Hematopoietic multipotent progenitor cell treated with erythropoietin and hydrocortisone succinate and interleukin-3 and kit ligand, for 8 days (in vitro differentiated cells): ENCODE measurements around the gene ARPC4.
"Not testable (repeated sequence)": the region's sequence is repeated elsewhere in the genome, so short reads cannot be mapped to it uniquely, and the experiment has no call there.

Experiments
- DNase-seq: peaks from one replicate; pipeline ENCODE4 v3.0.0-alpha.2; 2015

Gene ARPC4

DNA sequence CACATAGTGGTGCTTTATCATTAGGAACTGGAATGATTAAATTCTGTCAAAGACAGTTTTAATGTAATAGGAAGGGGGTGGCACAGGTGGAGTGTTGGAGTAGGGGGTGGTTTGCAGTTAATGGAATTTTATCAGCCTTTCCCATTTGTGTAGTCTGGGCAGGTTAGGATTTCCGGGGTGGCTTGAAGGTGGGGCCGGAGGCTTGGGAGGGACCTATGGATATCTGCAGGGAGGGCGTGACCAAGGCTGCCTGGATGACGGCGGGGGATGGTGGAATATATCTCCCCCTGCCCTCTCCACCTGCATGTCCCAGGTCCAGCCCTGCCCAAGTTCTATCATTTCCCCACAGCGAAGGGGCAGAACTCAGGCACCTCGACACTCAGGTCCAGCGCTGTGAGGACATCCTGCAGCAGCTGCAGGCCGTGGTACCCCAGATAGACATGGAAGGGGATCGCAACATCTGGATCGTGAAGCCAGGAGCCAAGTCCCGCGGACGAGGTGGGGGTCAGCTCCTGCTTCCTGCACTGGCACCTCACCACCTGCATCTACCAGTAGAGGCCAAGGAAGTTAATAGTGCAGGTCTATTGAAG is 32.7 kb downstream of the ARPC4 start:
- no peak for DNase-seq

DNA sequence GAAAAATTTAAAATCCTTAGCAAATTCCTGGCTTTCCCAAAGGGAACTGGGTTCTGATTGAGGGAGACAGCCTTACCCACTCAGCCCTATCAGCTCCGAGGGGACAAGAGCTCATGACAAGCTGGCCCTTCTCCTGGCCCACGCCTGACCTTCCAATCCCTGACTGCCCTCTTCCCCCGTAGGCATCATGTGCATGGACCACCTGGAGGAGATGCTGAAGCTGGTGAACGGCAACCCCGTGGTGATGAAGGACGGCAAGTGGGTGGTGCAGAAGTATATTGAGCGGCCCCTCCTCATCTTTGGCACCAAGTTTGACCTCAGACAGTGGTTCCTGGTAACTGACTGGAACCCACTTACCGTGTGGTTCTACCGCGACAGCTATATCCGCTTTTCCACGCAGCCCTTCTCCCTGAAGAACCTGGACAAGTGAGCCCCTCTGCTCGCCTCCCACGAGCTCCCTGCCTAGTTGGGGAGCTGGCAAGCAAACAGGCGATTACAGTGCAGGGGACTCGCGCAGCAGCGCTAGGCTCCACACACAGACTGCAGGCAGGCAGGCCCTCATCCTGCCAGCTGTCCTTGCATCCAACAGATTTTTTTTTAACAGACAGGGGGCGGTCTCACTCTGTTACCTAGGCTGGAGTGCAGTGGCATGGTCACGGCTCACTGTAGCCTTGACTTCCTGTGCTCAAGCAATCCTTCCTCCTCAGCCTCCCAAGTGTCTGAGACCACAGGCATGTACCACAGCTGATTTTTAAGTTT is 34.1 kb downstream of the ARPC4 start:
- DNase-seq, result peak; percentile 62

DNA sequence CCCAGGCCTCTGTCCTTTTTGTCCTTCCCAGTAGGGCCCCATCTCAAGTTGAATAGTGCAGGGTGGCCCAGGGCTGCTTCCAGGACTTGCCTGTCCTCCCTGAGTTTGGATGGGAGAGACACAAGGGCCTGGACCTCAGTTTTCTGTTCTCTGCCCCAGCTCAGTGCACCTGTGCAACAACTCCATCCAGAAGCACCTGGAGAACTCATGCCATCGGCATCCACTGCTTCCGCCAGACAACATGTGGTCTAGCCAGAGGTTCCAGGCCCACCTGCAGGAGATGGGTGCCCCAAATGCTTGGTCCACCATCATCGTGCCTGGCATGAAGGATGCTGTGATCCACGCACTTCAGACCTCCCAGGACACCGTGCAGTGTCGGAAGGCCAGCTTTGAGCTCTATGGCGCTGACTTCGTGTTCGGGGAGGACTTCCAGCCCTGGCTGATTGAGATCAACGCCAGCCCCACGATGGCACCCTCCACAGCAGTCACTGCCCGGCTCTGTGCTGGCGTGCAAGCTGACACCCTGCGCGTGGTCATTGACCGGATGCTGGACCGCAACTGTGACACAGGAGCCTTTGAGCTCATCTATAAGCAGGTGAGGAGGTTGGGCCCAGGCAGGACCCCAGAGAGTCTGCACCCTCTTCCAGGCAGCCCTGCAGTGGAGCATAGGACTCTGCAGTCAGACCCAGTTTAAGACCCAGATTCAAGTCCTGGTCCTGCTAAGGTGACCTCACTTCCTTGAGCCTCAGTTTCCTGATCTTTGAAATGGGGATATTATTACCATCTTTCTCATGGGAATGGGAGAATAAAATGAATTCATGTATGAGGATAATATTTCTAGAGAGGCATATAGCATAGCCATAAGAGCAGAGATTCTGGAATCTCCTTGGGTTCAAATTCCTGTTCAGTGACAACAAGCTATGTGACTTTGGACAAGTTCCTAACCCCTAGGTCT is 36.2 kb downstream of the ARPC4 start:
- no peak for DNase-seq

DNA sequence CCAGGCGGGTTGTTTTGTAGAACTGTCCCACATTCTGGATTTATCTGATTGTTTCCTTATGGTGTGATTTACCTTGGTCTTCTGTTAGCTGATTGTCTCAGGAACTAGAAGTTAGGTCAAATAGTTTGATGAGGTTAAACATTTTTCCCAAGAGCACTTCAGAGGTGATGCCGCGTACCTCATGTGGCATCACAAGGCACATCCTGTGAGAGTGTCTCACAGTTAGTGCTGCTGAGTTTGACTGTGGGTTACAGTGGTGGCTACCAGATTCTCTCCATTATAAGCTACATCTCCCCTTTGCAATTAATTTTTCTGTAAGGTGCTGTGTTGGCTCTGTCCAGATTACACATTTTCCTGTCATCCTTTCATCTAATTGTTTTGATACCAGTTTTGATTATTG is 38.4 kb downstream of the ARPC4 start:
- DNase-seq, result no peak

DNA sequence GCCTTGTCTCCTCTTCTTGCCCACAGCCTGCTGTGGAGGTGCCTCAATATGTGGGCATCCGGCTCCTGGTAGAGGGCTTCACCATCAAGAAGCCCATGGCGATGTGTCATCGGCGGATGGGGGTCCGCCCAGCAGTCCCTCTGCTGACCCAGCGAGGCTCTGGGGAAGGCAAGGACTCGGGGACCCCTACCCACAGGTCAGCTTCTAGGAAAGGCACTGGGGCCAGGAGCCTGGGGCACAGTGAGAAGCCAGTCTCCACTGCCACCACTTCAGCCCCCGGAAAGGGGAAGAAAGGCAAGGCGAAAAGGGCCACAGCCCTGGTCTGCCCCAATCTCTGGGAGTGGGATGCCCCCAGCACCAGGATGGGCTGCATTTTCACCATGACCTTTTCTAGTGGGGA is 40.2 kb downstream of the ARPC4 start:
- no peak for DNase-seq

DNA sequence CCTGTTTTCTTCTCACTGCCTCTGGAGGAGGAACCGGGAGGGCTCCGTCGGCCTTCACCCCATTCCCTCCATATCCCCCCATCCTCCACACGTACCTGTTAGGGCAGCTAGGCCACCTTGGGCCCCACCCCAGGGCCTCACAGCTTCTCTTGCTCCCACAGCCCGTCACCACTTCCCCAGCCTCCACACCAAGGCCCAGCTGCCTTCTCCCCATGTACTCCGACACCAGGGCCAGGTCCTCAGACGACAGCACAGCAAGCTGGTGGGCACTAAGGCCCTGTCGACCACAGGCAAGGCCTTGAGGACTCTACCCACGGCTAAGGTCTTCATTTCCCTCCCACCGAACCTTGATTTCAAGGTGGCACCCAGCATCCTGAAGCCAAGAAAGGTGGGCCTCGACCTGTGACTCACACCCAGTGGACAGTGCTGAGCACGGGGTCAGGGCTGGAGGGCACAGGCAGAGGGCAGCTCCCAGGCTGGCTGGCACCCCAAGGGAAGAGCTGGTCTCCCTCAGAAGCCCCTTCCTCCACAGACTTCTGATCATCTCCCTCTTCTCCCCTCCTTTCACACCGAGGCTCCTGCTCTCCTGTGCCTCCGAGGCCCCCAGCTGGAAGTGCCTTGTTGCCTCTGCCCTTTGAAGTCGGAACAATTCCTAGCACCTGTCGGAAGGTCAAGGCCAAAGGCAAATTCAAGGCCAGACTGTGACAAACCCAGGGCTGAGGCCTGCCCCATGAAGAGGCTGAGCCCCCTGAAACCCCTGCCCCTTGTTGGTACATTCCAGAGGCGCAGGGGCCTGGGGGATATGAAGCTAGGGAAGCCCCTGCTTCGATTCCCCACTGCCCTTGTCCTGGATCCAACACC is 41.9 kb downstream of the ARPC4 start:
- no peak for DNase-seq

DNA sequence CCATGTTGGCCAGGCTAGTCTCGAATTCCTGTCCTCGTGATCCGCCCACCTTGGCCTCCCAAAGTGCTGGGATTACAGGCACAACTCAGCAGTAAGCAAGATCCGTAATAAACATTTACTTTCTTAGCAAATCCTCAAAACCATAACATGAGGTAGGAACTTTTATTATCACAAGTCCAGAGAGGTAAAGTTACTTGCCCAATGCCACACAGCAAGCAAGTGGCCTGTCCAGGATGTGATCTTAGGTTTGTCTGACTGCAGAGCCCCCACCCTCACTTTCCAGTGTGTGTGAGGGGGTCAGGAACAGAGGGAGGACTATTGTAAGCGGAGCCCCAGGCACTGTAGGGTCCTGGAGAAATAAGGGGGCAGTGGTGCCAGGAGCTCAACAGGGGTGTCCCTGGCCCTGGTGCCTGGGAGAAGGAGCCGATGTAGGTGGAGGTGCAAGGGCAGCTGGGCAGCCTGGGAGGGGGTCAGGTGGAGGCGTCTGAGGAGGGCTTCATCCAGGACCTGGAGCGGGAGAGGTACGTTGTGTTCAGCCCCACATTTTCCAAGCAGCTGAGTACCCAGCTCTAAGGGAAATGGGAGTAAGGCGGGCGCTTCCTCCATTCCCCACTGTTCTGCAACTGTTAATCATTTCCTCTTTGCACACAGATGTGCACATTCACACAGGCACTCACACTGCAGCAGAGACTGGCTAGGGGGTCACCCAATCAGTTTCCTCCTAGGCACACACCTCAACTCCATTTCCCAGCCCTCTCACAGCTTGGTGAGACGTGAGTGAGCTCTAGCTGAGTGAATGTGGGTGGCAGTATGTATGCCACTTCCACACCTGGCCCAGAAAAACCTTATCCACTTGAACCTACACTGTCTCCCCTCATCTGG is 45.1 kb downstream of the ARPC4 start:
- DNase-seq, result no peak

DNA sequence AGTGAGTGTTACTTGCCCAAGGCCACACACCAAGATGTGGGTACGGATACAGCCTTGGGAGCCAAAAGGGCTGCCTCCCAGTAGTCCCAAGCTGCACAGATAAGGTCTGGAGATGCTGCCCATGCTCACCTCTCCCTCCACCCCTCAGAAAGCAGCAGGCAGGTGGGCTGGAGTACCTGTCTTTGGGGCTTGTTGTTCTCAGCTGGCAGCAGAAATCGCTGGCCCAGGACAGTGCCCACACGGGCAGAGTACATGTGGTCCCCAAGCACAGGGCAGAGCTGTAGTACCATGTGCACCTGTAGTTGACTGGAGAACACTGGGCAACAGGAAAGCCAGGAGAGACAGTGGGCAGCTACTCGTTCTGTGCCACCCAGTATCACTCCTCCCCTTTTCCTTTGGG is 46.0 kb downstream of the ARPC4 start:
- no peak for DNase-seq

DNA sequence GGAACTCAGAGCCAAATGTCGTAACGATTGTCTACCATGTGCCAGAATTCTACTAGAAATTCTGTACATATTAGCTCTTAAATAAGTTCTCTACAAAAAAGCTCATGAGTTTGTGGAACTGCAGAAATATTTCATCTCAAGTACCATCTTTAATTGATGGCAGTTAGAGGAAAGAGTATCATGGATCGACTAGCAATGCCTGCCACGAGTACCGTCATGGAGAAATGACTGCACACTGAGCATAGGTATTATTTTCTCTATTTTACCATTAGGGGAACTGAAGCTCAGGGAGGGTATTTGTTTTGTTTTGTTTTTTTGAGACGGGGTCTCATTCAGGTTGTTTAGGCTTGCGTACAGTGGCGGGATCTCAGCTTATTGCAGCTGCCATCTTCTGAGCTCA is 48.1 kb downstream of the ARPC4 start:
- no peak for DNase-seq

DNA sequence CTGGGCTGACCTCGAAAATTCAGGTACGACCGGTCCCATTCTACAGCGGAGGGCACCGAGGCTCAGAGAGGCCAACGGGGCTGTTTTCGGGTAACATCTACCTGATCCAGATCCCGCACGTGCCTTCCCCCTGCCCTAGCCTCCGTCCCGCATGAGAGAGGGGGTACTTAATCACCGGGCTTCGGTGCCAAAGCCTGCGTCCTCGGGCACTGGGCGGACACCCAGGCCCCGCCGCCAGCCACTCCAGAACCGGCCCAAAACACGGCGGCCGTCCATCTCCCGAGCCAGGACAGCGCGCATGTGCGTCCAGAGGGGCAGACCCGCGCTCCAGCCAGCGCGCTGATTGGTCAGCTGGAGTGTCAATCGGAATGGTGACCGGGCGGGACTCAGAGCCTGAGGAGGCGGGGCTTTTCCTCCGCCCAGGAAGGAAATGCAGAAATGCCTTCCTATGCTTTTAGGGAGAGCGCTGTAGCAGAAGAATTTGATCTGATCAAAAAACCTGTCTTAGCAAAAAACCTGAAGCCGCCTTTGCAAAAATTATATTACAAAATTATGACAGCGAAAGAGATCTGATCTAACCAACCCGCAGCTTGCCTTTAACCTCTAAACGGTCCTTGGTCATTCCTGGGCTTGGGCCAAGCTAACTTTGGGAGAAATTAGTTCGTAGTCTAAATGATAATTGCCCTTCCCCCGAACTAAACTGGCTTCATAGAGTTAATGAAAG is 51.0 kb downstream of the ARPC4 start, which contains the start of gene RPUSD3:
Gene RPUSD3, minus strand, starts transcription at position 294 of the 724 bp plus-strand sequence. Its CDS starts 18 bp downstream, at position 276.
- DNase-seq, result peak; percentile 95

DNA sequence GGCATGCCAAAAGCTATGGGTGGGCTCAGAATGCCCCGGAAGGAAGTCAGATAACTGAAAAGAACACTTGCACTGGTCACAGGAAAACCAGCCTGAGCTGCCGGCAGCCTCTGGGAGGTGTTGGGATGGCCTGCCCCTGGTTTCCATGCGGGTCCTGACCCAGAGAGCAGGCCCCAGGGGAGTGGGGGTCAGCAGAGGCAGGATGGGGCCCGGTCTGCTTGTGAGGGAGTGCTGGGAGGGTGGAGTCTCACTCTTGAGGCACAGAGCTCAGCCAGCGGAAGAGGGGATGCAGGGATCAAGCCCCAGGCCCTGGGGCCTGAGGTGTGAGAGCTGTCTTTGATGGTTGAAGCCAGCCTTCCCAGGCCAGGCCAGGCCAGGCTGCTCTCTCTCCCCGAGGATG is 53.3 kb downstream of the ARPC4 start:
- no peak for DNase-seq

DNA sequence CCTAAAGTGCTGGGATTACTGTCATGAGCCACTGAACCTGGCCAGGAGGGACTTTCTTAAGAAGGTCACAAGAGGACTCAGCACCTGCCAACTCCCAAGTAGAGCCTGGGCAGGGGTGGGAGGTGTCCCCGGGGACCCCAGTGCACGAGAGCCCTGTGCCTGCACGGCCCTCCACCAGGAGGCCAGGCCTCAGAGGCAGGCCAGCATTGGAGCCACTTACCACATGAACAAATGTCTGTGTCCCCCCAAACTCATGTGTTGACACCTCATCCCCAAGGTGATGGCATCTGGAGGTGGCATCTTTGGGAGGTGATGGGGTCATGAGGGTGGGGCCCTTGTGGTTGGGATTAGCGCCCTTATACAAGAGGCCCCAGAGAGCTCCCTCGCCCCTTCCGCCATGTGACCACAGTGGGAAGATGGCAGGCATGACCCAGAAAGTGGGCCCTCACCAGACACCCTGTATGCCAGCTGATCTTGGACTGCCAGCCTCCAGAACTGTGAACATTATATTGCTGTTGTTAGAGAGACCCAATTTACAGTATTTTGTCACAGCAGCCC is 54.1 kb downstream of the ARPC4 start:
- DNase-seq, result peak; percentile 12

DNA sequence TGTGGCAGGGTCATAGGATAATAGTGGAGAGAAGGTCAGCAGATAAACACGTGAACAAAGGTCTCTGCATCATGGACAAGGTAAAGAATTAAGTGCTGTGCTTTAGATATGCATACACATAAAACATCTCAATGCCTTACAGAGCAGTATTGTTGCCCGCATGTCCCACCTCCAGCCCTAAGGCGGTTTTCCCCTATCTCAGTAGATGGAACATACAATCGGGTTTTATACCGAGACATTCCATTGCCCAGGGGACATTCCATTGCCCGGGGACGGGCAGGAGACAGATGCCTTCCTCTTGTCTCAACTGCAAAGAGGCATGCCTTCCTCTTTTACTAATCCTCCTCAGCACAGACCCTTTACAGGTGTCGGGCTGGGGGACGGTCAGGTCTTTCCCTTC is 55.0 kb downstream of the ARPC4 start:
- DNase-seq, result not testable (repeated sequence)

DNA sequence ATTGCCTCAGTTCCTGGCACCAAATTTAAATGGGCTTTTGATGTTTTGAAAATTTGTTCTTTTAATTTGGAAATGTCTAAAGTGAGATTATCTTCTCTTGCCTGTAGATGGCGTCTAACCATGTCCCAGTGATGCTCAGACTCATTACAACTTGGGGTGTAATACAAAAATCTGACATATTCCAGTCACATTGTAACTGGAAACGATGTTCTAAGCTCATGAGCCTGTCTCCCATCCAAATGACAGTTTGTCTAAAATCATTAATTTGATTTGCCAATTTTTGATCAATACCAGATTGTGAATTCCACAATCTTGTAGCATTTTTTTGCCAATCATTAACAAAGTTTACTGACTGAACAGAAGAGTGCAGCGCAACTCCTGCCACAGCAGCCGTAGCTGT is 56.0 kb downstream of the ARPC4 start:
- peak; percentile 58 for DNase-seq

DNA sequence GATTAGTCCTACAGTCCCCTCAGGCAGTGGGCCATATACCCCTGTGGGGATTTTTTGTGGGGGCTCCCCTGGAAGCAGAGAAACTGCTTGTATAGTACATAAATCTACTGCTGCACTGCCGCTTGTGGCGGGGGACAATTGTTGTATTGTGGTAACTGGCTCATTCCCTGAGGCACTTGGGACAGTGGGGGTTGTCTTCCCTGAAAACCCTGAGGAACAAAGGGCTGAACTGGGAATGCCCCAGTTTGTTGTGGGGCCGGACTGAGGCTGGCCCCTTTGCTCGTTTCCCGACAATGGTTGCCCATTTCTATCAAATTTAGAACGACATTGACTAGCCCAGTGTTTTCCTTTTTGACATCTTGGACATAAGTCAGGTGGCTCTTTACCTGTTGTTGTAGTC is 58.5 kb downstream of the ARPC4 start:
- not testable (repeated sequence) for DNase-seq

DNA sequence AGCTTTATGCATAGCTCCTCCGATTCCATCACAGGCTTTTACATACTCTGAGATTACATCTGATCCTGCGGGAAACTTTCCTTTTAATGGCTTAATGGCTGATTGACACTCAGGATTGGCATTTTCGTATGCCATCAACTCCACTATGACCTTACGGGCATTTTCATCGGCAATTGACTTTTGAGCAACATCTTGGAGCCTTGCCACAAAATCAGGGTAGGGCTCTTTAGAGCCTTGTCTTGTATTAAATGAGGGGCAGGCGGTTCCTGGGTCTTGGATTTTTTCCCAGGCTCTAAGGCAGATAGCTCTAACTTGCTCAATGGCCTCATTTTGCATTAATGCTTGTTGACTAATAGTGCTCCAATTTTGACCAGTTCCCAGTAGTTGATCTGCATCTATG is 59.0 kb downstream of the ARPC4 start:
- DNase-seq, result not testable (repeated sequence)

DNA sequence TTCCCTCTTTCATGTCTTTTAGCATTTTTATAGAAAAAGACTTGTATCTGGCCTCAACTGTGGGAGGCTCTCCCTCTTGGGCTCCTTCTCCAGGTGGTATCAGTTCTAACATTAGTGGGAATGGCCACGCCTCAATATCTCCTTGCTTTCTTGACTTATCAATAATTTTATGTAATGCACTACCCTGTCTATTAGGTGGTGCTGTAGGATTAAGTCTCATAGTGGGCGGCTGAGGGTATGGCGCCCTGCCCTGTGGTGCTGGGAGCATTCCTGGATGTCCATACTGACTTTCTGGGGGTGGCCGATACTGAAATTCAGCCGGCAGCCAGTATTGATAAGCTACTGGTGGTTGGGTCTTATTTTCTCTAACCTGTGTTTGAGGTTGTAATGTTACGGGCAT is 59.6 kb downstream of the ARPC4 start:
- no peak for DNase-seq

DNA sequence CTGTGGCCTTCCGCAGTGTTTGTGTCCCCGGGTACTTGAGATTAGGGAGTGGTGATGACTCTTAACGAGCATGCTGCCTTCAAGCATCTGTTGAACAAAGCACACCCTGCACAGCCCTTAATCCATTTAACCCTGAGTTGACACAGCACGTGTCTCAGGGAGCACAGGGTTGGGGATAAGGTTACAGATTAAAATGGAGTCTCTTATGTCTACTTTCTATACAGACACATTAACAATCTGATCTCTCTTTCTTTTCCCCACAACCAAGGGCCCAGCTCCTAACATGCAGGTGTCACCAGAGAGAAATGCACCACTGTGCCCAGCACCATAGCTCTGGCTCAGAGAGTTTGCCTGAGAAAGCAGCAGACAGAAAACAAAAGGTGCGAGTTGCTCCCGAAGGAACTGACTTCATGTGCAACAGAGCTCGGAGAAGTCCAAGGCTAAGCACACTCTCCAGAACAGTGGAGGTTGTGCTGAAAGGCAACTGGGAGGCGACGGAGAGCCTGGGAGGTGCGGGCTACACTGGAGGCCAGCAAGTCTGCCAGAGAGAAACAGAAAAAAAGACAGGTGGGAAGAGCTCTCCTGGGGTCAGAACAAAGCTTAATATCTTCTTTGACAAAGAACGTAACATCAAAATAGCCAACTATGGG is 61.5 kb downstream of the ARPC4 start:
- not testable (repeated sequence) for DNase-seq

DNA sequence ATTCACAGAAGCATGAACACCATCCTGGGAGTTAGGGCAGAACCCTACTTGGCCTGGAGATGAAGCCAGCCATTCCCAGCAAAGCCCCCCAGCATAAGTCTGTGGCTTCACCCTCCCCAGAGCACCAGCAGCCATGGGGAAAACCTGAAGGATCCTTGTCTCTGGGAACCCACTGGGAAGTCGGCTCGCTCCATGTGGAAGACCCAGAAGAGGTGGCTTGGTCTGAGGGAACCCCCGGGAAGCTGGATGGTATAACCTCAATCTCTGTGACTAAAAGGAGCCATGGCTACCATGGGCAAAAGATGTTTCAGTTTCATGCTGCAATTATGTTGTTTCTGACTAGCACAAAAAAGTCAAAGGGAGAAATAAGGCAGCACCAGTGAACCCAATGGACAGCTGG is 62.7 kb downstream of the ARPC4 start:
- no peak for DNase-seq
